ENCODE data around the gene PAPPA2. TPM values are rescaled to one million over a fixed set of nuclear protein-coding genes. Genes with fewer than 3 reads are reported as not detected.

The PAPPA2 gene
- total RNA-seq, 1 donor, result 7.0 TPM

GRCh38 chr1:176567190-176567794 lies 104.3 kb downstream of the PAPPA2 start:
- no peak for TF ChIP-seq CTCF (IDR thresholded peaks at IDR 0.05; ENCODE audit: insufficient read depth, low read length)
- DNase-seq (ENCODE audit: low read depth), result peak; percentile 79
- no peak overlapping the region for H3K4me3 ChIP-seq (ENCODE audit: low read depth, low read length)

- no peak for TF ChIP-seq CTCF (IDR thresholded peaks at IDR 0.05; ENCODE audit: insufficient read depth, low read length)
- H3K4me3 ChIP-seq (ENCODE audit: low read depth, low read length), result no peak overlapping the region
- DNase-seq (ENCODE audit: low read depth), result no peak
Measured at GRCh38 chr1:176568185-176568584, 105.2 kb downstream of the PAPPA2 start.

- DNase-seq (ENCODE audit: low read depth), result no peak
- H3K4me3 ChIP-seq (ENCODE audit: low read depth, low read length), result no peak overlapping the region
- no peak for TF ChIP-seq CTCF (IDR thresholded peaks at IDR 0.05; ENCODE audit: insufficient read depth, low read length)
Measured at GRCh38 chr1:176574756-176575155, 111.8 kb downstream of the PAPPA2 start.

GRCh38 chr1:176575991-176576390 lies 113.0 kb downstream of the PAPPA2 start:
- DNase-seq (ENCODE audit: low read depth), result peak; percentile 80
- TF ChIP-seq CTCF (IDR thresholded peaks at IDR 0.05; ENCODE audit: insufficient read depth, low read length), result no peak
- no peak overlapping the region for H3K4me3 ChIP-seq (ENCODE audit: low read depth, low read length)

- DNase-seq (ENCODE audit: low read depth), result no peak
- H3K4me3 ChIP-seq (ENCODE audit: low read depth, low read length), result no peak overlapping the region
- no peak for TF ChIP-seq CTCF (IDR thresholded peaks at IDR 0.05; ENCODE audit: insufficient read depth, low read length)
Measured at GRCh38 chr1:176576670-176577069, 113.7 kb downstream of the PAPPA2 start.

GRCh38 chr1:176577646-176578197 lies 114.7 kb downstream of the PAPPA2 start:
- DNase-seq (ENCODE audit: low read depth), result peak; percentile 71
- TF ChIP-seq CTCF (IDR thresholded peaks at IDR 0.05; ENCODE audit: insufficient read depth, low read length), result no peak

GRCh38 chr1:176579087-176579486 lies 116.1 kb downstream of the PAPPA2 start:
- no peak for DNase-seq (ENCODE audit: low read depth)
- no peak for TF ChIP-seq CTCF (IDR thresholded peaks at IDR 0.05; ENCODE audit: insufficient read depth, low read length)
- H3K4me3 ChIP-seq (ENCODE audit: low read depth, low read length), result no peak overlapping the region

More at GRCh38 chr1:176577646-176578197, 114.7 kb downstream of the PAPPA2 start:
- H3K4me3 ChIP-seq (ENCODE audit: low read depth, low read length), result no peak overlapping the region

All from fibroblast of the aortic adventitia (primary cell).